Activated T-cell treated with anti-CD3 and anti-CD28 coated beads, Interleukin-2, amount 50 U/mL, for 48 hours (primary cell): Measurements from ENCODE around the gene IER2.
"Not testable (repeated sequence)": the region's sequence is repeated elsewhere in the genome, so short reads cannot be mapped to it uniquely, and the experiment has no call there.

Experiments
- DNase-seq, 2 experiments: peaks; one replicate each; pipeline ENCODE4 v3.0.0-alpha.2; 2020

The IER2 gene

DNA sequence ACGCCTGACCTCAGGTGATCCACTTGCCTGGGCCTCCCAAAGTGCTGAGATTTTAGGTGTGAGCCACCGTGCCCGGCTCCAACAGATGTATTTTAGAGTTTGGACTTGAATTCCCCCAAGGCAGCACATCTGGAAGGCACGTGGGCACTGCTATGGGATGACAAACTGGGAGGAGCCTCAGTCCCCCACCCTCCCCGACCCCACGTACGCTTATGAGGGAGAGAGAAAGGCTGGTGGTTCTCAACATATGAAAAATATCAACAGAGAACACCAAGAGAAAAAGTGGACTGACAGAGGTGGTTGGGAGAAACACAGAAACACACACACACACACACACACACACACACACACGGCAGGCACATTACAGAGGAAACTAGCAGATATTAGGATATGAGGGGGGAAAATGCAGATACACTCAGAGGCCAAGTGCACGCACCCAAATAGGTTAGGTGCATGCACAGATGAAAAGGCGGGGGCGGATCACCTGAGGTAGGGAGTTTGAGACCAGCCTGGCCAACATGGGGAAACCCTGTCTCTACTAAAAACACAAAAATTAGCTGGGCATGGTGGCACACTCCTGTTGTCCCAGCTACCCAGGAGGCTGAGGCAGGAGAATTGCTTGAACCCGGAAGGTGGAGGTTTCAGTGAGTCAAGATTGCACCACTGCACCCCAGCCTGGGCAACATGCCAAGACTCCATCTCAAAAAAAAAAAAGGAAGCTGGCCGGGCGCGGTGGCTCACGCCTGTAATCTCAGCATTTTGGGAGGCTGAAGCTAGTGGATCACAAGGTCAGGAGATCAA, 3.2 kb upstream of the IER2 start:
- DNase-seq = no peak

DNA sequence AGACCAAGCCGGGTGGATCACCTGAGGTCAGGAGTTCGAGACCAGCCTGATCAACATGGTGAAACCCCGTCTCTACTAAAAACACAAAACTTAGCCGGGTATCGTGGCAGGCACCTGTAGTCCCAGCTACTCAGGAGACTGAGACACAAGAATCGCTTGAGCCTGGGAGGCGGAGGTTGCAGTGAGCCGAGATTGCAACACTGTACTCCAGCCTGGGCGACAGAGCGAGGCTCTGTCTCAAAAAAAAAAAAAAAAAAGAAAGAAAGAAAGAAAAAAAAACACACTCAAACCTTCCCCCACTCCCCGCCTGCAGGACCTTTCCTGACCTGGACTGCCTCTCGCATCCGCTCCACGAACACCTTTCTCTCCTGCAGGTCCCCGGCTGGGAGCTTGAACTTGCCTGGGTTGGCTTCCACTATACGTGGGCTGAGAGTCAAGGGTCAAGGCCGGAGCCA, 1.0 kb upstream of the IER2 start:
- not testable (repeated sequence) for DNase-seq

DNA sequence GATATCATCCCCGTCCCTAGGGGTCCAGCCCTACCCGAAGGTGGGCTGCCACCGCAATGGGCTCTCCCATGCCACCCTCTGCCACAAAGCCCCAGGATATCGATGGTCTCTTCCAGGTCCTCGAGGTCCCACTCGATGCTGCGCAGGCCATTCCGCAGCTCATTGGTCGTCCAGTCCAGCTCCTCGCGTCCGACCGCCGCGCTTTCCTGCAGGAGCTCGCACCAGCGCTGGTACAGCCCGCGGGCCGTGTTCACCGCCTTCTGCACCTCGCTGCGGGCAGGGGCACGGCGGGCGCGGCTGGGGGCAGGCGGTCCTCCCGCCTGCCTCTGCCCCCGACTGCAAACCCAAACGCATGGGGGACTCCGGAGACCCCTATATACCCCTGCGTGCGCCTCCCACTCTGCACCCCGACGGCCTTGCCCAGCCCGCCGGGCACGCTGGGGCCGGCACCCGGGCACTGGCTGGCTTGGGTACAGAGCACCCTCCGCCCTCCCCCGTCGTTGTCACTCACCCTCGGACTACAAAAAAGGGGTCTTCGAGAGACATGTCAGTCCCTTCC, 504 bp upstream of the IER2 start:
- DNase-seq = no peak

GRCh38 chr19:13150931-13151604, 857 bp downstream of the IER2 start:
- DNase-seq = peak in 1 of 2 experiments; percentile 62

DNA sequence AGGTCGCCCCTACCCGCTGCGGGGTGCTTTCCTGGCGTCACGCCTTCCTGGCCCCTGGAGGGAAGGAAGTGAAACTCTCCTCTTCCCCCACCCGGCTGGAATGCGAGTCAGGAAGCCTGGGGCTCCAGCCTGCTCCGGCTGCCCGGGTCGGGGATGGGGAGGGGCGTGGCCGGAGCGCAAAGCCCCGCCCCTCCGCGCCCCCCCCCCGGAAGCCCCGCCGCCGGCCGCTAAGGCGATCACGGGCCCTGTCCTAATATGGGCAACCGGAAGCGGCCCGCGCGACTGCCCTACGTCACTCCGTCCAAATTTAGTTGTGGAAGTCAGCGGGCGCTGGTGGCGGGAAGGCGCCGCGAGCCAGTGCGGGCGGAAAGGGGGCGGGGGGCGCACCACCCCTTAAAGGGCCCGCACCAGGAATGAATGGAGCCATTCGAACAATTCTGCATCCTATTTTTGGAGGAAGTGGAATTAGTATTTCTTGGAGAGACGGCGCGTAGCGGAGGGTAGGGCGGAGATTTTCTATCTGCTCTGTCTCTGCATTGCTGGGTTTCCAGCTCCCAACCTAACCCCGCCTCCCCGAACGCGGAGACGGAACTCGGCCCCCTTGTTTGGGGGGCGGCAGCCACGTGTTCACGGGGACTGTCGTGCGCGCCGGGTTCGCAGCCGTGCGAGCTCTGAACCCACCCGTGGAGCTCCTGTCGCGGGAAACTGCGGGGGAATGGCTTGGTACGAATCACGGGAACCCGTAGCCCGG, 1.6 kb downstream of the IER2 start:
- peak; percentile 96 for DNase-seq

GRCh38 chr19:13152356-13152973, 2.3 kb downstream of the IER2 start:
- DNase-seq = no peak

GRCh38 chr19:13152974-13153568, 2.9 kb downstream of the IER2 start:
- peak; percentile 99 to 100 for DNase-seq

DNA sequence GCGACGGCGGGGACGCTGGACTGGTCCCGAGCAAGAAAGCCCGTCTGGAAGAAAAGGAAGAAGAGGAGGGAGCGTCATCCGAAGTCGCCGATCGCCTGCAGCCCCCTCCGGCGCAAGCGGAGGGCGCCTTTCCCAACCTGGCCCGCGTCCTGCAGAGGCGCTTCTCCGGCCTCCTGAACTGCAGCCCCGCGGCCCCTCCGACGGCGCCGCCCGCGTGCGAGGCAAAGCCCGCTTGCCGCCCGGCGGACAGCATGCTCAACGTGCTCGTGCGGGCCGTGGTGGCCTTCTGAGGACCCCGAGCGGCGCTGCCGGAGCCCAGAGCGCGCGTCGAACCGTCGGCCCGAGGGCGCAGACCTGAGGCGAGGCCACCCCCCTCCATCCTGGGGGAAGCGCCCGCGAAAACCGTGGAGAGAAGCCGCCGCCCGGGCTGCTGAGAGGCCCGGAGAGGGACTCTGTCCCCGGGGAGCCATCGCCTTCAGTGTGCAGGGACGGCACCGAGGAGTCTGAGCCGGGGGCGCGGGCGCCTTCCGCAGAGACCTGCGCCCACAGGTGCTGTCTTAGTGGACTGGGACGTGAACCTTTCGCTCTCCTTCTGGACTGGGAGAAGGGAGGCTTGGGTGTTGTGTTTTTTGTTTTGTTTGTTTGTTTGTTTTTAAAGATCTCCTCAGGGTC, 3.5 kb downstream of the IER2 start:
- DNase-seq = peak in 1 of 2 experiments; percentile 45

DNA sequence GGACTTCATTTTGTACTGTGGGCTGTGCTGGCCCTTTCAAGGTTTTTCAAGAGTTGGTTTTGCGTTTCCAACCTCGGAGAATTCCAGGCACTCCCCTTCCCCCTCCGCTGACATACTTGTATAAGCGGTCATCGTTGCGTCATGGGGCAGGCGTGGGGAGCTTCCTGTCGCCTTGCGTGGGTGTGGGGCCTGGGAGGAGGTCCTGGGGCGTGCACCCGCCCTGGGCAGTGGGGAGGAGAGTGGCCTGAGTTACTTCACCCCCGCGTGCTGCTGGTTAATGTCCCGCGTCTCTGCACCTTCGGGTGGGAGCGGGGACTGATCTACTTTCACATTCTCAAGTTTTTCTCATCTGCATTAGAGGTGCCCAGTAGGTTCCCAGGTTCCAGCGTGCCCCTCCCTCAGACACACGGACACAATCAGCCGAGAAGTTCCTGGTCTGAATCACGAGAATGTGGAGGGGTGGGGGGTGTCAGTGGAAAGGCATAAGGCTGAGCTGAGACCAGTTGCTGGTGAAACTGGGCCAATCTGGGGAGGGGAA, 4.1 kb downstream of the IER2 start:
- peak; percentile 79 to 80 for DNase-seq

- peak; percentile 87 to 88 for DNase-seq
These were observed 4.8 kb downstream of the IER2 start for GRCh38 chr19:13154911-13155471.

DNA sequence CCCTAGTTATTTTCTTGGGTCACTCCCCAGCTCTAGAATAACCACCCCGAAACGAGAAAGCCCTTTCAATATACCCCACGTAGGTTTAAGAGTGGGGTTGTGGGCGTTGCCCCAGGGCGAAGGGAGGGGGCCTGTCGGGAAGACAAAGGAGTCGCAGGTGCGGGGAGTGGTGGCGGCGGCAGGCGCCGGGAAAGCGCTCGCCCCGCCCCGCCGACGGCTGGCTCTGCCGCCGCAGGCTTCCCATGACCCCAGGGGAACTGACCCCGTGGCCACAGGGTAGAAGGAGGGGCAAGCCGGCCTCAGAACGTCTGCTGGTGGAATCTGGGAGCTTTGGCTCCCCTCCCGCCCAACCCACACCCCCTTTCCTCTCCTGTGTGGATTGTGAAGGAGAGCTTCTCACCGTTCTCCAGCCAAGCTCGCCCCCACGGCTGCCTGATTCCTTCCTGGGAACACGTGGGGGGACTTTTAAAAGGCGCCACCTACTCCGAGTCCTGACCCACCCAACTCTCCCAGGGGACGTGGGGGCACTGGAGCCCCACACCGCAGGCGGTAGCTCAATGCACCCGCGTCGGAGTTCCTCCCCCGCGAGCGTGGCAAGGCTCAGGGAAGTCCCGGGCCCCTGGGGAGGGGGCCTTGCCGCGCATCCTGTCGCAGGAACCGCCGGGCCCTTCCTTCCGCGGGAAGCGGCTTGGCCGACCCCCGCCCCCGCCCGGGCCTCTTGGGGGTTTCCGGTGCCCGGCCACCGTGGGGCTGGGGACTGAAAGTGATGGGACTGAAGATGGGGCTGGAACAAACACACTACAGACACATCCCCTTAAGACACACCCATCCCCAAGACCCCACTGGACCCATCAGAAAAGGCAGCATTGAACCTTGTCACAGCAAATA, 5.5 kb downstream of the IER2 start:
- DNase-seq = peak; percentile 77 to 81

DNA sequence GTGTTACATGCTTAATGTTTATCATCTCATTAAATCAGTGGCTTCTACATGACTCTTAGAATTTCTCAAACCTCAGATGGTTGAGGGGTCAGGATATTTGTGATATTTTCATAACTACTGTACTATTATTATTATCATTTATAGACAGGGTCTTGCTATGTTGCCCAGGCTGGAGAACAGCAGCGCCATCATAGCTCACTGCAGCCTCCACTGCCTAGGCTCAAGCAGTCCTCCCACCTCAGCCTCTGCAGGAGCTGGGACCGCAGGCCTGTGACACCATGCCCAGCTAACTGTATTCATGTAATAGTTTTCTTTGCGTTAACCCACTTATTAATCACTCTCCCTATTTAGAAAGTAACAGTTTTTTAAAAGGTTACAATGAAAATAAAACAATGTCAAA, 9.5 kb downstream of the IER2 start:
- no peak for DNase-seq

- no peak for DNase-seq
These were observed 10.3 kb downstream of the IER2 start for GRCh38 chr19:13160557-13160956.

DNA sequence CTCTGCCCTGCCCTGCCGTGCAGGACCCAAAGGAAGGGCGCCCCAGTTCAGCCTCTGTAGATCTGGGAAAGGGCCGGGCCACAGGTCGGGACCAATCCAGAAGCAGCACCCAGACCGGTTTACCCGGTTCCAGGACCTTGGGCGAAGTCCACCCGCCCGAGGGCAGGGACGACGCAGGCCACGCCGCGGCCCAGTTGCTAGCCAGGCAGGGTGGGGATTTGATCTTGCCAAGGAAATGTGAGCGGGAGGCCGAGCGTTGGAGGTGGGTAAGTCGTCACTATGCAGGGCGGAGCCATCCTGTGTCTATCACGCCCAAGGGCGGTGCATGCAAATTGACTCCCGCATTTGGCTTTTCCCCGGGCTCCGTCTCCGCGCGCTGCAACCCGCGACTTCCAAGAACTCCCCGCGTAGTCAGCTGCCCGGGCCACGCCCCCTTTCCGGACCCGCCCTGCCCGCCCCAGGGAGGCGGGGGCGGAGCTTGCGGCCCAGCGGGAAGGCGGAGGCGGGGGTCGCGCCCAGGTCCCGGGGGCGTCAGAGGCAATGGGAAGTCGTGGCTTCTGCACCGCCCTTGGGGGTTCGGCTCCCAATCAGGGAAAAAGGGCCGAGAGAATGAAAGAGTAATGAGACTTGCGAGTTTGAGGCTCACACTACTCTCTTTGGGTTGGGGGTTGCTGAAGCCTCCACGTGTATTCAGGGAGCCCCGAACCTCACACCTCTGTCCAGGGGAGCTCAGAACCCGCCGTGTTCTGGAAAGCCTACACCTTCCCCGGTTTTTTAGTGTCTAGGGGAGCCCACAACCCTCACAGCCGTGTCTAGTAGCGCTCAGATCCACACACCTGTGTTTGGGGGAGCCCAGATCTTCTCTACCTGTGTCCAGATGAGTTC, 12.8 kb downstream of the IER2 start:
- peak; percentile 94 to 95 for DNase-seq

- peak; percentile 77 to 78 for DNase-seq
These were observed 13.6 kb downstream of the IER2 start for GRCh38 chr19:13163609-13164342.

GRCh38 chr19:13164343-13165161, 14.3 kb downstream of the IER2 start:
- DNase-seq = peak; percentile 65 to 70
